ENCODE results near the gene GJB3.

GJB3 gene

DNA sequence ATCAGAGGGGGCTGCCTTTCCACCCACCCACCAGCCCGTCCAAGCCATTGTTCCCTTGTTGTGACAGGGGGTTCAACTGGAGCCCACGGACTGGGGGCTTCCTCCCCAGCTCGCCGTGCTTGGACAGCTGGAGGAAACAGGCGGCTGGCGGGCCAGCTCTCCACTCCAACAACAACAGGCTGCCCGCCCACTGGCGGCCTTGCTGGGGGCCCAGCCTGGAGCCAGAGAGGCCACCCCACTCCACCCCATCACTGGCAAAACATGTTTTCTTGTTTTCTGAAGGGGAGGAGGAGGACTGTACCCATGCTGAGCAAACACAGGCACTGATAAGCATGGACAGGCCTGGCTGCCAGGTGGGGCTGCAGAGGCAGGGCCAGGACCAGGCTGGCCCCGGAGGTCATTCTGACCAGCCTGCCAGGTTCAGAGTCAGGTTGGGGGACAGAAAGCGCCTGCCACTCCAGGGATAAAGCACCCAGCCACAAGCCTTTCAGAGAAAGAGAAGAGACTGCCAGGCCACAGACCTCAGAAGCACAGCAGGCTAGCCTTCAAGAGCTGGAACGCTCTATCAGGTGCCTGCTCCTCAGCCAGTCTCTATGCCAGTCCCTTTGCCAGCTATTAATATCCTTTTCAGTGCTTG is 44.6 kb downstream of the GJB3 start:
- no peak for DNase-seq (ENCODE audit: low read depth in 2 of 2)

GRCh38 chr1:34827341-34827941 is 46.4 kb downstream of the GJB3 start:
- DNase-seq (ENCODE audit: low read depth in 2 of 2) = no peak

DNA sequence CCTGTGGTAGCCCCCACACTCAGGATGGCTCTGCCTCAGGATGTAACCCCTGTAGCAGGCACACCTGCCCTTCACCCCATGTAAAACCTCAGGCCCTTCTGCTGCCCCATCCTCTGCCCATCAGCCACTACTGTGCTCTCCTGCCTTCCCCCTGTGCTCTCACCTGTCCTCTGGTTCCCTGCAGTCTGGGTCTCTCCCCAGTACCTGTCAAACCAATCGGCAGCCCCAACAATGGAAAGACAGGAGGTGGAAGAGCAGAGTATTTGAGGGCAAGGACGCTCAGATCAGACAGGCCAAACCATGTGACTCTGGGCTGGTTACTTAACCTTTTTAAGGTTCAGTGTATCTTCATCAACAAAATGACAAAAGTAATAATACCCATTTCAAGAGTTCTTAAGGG is 47.6 kb downstream of the GJB3 start:
- no peak for DNase-seq (ENCODE audit: low read depth in 2 of 2)

DNA sequence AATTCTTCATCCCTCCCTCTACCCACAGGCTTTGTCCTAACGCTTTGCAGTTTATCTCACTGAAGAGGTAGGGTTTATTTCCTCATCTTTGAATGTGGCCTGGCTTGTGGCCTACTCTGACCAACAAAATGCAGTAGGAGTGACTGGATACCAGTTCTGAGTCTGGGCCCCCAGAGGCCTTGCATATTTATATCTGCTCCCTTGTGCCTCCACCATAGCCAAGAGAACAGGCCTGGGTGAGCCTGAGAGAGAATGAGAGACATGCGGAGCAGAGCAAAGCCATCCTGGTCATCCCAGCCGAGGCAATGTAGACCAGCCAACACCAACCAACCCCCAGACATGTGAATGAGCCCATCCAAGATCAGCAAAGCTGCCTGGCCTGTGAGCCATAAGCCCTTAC is 48.2 kb downstream of the GJB3 start:
- DNase-seq (ENCODE audit: low read depth in 2 of 2) = no peak

DNA sequence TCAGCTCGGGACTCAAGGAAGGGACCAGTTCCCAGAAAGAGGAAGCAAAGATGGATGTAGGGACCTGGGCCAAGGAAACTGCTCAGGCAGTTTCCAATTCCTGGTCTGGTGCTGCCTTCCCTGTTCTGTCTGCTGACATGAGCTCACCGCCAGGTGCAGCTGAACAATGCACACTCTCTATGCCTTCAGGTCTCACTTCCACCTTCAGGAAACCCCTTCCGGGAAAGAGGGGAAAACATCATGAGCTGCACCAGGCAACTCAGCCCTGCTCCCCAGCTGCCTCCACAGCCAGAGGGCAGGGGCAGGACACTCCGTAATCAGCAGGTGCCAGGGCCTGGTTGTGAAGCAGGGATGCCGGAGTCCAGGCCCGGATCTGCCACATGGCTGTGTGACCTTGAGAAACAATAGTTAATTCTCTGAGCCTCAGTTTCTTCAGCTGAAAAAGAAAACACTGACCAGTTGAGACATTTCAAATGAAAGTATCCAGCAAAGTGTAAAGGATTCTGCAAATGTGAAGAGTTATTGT is 50.8 kb downstream of the GJB3 start:
- DNase-seq (ENCODE audit: low read depth in 2 of 2) = no peak

GRCh38 chr1:34833711-34834110 is 52.7 kb downstream of the GJB3 start:
- DNase-seq (ENCODE audit: low read depth in 2 of 2) = no peak
